K562 (cell line): ENCODE results near the gene TRIM47. TPM values are rescaled to one million over a fixed set of nuclear protein-coding genes. Genes with fewer than 3 reads are reported as not detected.

Experiments used
- BCLAF1 ChIP-seq, 2 experiments: fragments of 450-650 bp in 1 of 2; IDR thresholded peaks; 2 replicates each; pipeline ENCODE4 v1.6.1; 2011 to 2017; ENCODE audit warnings: low read depth in 2 of 2, antibody characterized with exemption in 1 of 2, borderline replicate concordance in 1 of 2, low read length in 1 of 2, mild to moderate bottlenecking in 1 of 2, mixed read lengths in 1 of 2; ENCODE audit not compliant: control insufficient read depth in 1 of 2
- CLOCK ChIP-seq: fragments of 250-450 bp; sonication (Bioruptor Pico); IDR thresholded peaks from 2 replicates; pipeline ENCODE4 v1.4.0; 2020; ENCODE audit warnings: mild to moderate bottlenecking, moderate library complexity, borderline replicate concordance
- IRF9 ChIP-seq: fragments of 450-650 bp; IDR thresholded peaks from 2 replicates; pipeline ENCODE4 v1.6.1; 2016; ENCODE audit warnings: missing biosample characterization, missing genetic modification characterization
- LARP7 ChIP-seq: fragments of 450-650 bp; IDR thresholded peaks from 2 replicates; pipeline ENCODE4 v1.6.1; 2016
- MAFF ChIP-seq: IDR thresholded peaks from 2 replicates; pipeline ENCODE4 v1.6.1; 2012; ENCODE audit warnings: low read length, improper control_type of control experiment
- MED1 ChIP-seq: sonication (generic); formaldehyde crosslinking; IDR thresholded peaks from 2 replicates; pipeline ENCODE4 v1.8.1; 2023; ENCODE audit warnings: missing genetic modification reagents, borderline replicate concordance
- NCOA1 ChIP-seq: fragments of 450-650 bp; IDR thresholded peaks from 2 replicates; pipeline ENCODE4 v1.6.1; 2016; ENCODE audit warnings: low read depth
- PKNOX1 ChIP-seq: fragments of 450-650 bp; IDR thresholded peaks from 2 replicates; pipeline ENCODE4 v1.6.1; 2016
- RFX7 ChIP-seq: fragments of 250-450 bp; sonication (Bioruptor Pico); IDR thresholded peaks from 2 replicates; pipeline ENCODE4 v1.5.1; 2021; ENCODE audit warnings: mild to moderate bottlenecking
- SAFB2 ChIP-seq: fragments of 200-400 bp; formaldehyde crosslinking; IDR thresholded peaks from 2 replicates; pipeline ENCODE4 v1.6.1; 2018; ENCODE audit warnings: borderline replicate concordance, low read length, low read depth, moderate library complexity; ENCODE audit not compliant: severe bottlenecking
- TFAP4 ChIP-seq: sonication (generic); formaldehyde crosslinking; IDR thresholded peaks from 2 replicates; pipeline ENCODE4 v1.8.0; 2022; ENCODE audit warnings: missing genetic modification reagents, mild to moderate bottlenecking, moderate library complexity, borderline replicate concordance
- THAP12 ChIP-seq: fragments of 250-450 bp; sonication (Bioruptor Pico); IDR thresholded peaks from 2 replicates; pipeline ENCODE4 v1.9.0; 2021; ENCODE audit warnings: mild to moderate bottlenecking, inconsistent platforms
- ZNF3 ChIP-seq: fragments of 250-450 bp; sonication (Bioruptor Pico); IDR thresholded peaks from 2 replicates; pipeline ENCODE4 v1.5.0; 2021; ENCODE audit warnings: mild to moderate bottlenecking, moderate library complexity
- ZNF561 ChIP-seq: fragments of 450-650 bp; formaldehyde crosslinking; conservative IDR thresholded peaks from 2 replicates; pipeline ENCODE4 v1.4.0; 2020; ENCODE audit warnings: mild to moderate bottlenecking, moderate library complexity
- ZNF830 ChIP-seq: fragments of 250-450 bp; sonication (Bioruptor Pico); IDR thresholded peaks from 2 replicates; pipeline ENCODE4 v1.5.0; 2021; ENCODE audit warnings: mild to moderate bottlenecking
- polyA plus RNA-seq, 8 experiments: library from polyadenylated mRNA; depleted of rRNA in 4 of 8; stranded (reverse) in 5 of 8; unstranded in 3 of 8; fragments of >200 nt; fragmentation: Nextera tagmentation in 2 of 8; fragmentation: Illumina TruSeq in 1 of 8; extraction: Ambion mirVana in 2 of 8; extraction: Trizol in 1 of 8; gene quantifications; 2 replicates each; pipeline versions ENCODE4 v1.2.1 to v1.2.3, GENCODE V29; 2011 to 2014; ENCODE audit warnings: inconsistent platforms in 1 of 8, missing spikeins in 1 of 8
- total RNA-seq, 7 experiments: library from RNA; depleted of rRNA in 6 of 7; stranded (reverse); fragments of >200 nt in 6 of 7; fragmentation: Illumina TruSeq in 2 of 7; extraction: Trizol in 2 of 7; gene quantifications; 2 replicates each; pipeline versions ENCODE4 v1.2.1 to v1.2.3, GENCODE V29; 2011 to 2021; ENCODE audit warnings: low replicate concordance in 1 of 7

The TRIM47 gene
- total and polyA plus RNA-seq, 9 of the 15 experiments (the other 6 are each of a cell fraction or from before 2014, with no cell fraction given): 0.56 to 6.1 (median 3.2) TPM

- TF ChIP-seq BCLAF1 (IDR thresholded peaks at IDR 0.05; ENCODE audit: borderline replicate concordance in 1 of 2, control insufficient read depth in 1 of 2, low read depth in 2 of 2, low read length in 1 of 2) (peak in 1 of 2 experiments; percentile 68; a peak in 1 of 4 replicates), ZNF3 (CRISPR knock-in tag) (no peak), PKNOX1 (peak; percentile 60; the same call in 1 of the 2 replicates), THAP12 (CRISPR knock-in tag) (peak; percentile 62; the same call in 1 of the 2 replicates), CLOCK (no peak), TFAP4 (CRISPR knock-in tag) (peak; percentile 90), SAFB2 (no peak), NCOA1 (no peak), ZNF561 (CRISPR knock-in tag) (no peak), RFX7 (CRISPR knock-in tag) (no peak), MED1 (CRISPR knock-in tag) (no peak), IRF9 (tag) (no peak), ZNF830 (no peak; the same call in 1 of the 2 replicates), MAFF (no peak), LARP7 (peak; percentile 66; the same call in 1 of the 2 replicates)
Observed at GRCh38 chr17:75855310-75856061, 22.9 kb downstream of the TRIM47 start, which contains the start of gene WBP2 (continued).
